KBM-7 (cell line): Measurements from ENCODE around the gene ARHGEF10L.
"Not testable (repeated sequence)": the region's sequence is repeated elsewhere in the genome, so short reads cannot be mapped to it uniquely, and the experiment has no call there.

Experiments used
- DNase-seq: peaks from one replicate; pipeline ENCODE4 v3.0.0-alpha.2; 2015
- in situ Hi-C: fragments of 300-500 bp; cut with MboI; formaldehyde crosslinking; loops from 2 replicates; pipeline ENCODE4 v1.14.3; 2020; ENCODE audit warnings: low sequenced_read_pairs, low pct_unique_long_range_greater_than_20kb, mixed read lengths

The ARHGEF10L gene

GRCh38 chr1:17733661-17734060 is 194.2 kb downstream of the ARHGEF10L start:
- in situ Hi-C loops = no loop called here
- no peak for DNase-seq

DNA sequence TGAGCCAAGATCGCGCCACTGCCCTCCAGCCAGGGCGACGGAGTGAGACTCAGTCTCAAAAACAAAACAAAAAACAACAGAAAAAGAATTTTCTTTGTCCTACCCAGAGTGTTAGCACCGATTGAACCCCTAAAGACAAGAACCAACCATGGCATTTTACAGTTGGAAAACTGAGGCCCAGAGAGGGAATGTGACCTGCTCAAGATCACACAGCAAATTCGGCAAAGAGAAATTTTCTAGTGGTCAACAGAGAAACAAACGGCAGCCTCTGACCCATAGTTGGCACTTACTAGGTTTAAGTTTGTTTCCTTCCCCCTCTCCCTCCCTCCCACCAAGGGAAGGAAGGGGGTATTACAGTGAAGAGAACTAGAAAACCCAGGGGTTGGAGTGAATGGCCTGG is 195.1 kb downstream of the ARHGEF10L start:
- in situ Hi-C loops = no loop called here
- DNase-seq = no peak

GRCh38 chr1:17735348-17735747 is 195.8 kb downstream of the ARHGEF10L start:
- DNase-seq = no peak
- in situ Hi-C loops = no loop called here

DNA sequence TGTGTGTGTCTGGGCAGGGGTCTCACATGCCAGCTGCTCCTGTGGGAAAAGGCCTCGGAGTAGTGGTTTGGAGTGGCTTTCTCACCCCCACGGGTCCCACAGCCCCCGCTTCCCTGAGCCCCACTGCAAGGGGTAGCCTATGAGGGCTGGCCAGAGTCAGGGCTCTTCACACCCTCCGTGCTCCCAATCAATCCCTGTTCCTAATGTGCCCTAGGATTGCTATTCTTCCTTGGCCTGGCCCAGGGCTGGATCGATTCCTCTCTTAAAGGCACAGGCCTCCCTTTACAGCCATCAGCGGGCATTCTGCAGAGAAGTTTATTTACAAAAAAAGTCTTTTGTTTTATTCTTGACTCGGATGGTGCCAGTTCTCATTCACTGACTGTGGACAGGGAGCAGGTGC is 196.3 kb downstream of the ARHGEF10L start:
- DNase-seq = no peak
- in situ Hi-C loops = no loop called here

- DNase-seq = no peak
- in situ Hi-C loops = no loop called here
These were observed 197.1 kb downstream of the ARHGEF10L start for GRCh38 chr1:17736625-17737024.

DNA sequence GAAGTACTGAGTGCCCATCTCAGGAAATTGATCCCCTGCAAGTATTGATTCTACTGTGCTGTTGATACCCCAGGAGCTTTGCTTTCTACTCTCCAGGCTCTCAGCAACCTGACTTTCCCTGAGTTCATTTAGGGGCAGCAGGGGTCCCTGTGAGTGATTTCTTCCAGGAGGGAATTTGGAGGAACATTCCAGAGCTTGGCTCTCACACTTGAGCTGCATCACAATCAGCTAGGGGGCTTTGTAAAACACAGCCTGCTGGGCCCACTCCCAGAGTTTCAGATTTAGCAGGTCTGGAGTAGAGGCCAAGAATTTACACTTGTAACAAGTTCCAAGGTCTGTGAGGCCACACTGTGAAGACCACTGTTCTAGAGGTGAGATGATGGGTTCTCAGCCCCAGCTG is 199.6 kb downstream of the ARHGEF10L start:
- no peak for DNase-seq
- in situ Hi-C loops = no loop called here

GRCh38 chr1:17741052-17741451 is 201.6 kb downstream of the ARHGEF10L start:
- in situ Hi-C loops = no loop called here
- DNase-seq = no peak

- no peak for DNase-seq
- in situ Hi-C loops = no loop called here
These were observed 203.1 kb downstream of the ARHGEF10L start for GRCh38 chr1:17742583-17742982.

GRCh38 chr1:17743008-17743647 is 203.6 kb downstream of the ARHGEF10L start:
- in situ Hi-C loops = no loop called here
- DNase-seq = no peak

DNA sequence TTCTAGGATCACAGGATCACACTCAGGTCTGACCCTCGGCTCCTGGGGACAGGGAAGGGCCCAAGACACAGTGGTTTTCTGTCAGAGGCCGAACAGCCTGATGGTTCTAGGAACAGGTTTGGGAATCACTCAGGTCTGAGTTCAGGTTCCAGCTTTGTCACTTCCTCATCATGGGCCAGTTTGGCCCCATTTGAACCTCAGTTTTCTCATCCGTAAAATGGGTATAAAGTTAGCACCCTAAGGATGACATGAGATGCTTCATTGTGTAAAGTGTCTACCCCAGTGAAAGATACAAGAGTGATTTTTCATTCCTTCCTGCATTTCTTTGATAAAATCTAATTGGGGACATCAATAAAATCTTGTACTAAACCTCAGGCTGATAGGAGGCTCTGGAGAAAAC is 204.4 kb downstream of the ARHGEF10L start:
- in situ Hi-C loops = no loop called here
- DNase-seq = no peak

- in situ Hi-C loops = no loop called here
These were observed 205.4 kb downstream of the ARHGEF10L start for GRCh38 chr1:17744666-17745478.

DNA sequence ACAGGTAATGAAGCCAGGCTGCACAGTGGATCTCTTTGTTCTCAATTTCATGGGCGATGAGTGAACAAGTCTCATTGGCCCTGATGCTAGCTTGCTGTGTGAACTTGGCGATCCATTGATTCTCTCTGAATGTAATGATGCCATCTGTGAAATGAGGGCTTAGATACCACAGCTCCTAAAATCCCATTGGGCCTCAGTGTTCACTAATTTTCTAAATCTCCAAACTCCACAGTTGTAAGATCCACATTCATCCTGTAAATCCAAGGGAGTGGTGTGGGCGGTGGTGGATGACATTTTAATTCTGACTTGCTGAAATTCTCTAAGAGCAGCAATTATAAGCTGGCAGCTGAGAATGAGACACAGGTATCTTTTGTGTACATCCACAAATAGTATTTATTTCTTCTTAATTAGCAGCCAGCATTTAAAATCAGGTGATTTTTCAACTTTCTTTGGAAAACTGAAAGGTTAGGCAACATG is 206.0 kb downstream of the ARHGEF10L start:
- DNase-seq = no peak
- in situ Hi-C loops = no loop called here

More at GRCh38 chr1:17744666-17745478, 205.4 kb downstream of the ARHGEF10L start:
- DNase-seq = no peak

GRCh38 chr1:17746281-17746680 is 206.8 kb downstream of the ARHGEF10L start:
- in situ Hi-C loops, DNase-seq: not testable (repeated sequence)

DNA sequence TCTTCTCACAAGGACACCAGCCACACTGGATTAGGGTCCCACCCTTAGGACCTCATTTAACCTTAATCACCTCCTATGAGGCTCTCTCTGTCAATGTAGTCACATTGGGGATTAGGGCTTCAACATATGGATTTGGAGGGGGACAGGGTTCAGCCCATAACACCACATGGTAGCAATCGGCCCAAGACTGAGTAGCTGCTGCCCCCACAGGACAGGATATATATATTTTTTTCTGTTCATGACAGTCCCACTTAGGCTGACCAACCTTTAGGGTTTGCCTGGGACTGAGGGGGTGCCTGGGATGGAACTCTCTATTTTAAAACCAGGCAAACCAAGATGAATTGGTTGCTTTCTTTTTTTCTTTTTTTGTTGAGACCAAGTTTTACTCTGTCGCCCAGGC is 207.4 kb downstream of the ARHGEF10L start:
- in situ Hi-C loops = no loop called here

More for the DNA sequence above, 207.4 kb downstream of the ARHGEF10L start:
- no peak for DNase-seq
